Loucy (cell line): ENCODE measurements around the gene TMEM37.

Experiments used
- H2AFZ ChIP-seq: fragments of 200-600 bp; sonication (generic); 2 replicates; pipeline ENCODE4 v1.6.0; 2016; ENCODE audit warnings: antibody characterized with exemption, mild to moderate bottlenecking, low read length, moderate library complexity
- H3F3A ChIP-seq: fragments of 200-600 bp; 2 replicates; pipeline ENCODE4 v1.6.0; 2016; ENCODE audit warnings: antibody characterized with exemption, low read depth, mild to moderate bottlenecking
- H3K27me3 ChIP-seq: fragments of 200-600 bp; sonication (generic); 2 replicates; pipeline ENCODE4 v1.6.1; 2014; ENCODE audit warnings: low read length, mild to moderate bottlenecking; ENCODE audit not compliant: insufficient read depth, poor library complexity, severe bottlenecking
- H3K36me3 ChIP-seq: fragments of 200-600 bp; sonication (generic); 2 replicates; pipeline ENCODE4 v1.6.1; 2016; ENCODE audit warnings: low read length; ENCODE audit not compliant: insufficient read depth
- H3K4me1 ChIP-seq: fragments of 200-600 bp; sonication (generic); 2 replicates; pipeline ENCODE4 v1.5.1; 2014; ENCODE audit warnings: low read length, mild to moderate bottlenecking; ENCODE audit not compliant: insufficient read depth, poor library complexity, severe bottlenecking
- H3K4me2 ChIP-seq: fragments of 200-600 bp; sonication (generic); 2 replicates; pipeline ENCODE4 v1.6.0; 2014; ENCODE audit warnings: antibody characterized with exemption, low read length, low read depth, mild to moderate bottlenecking; ENCODE audit not compliant: poor library complexity, severe bottlenecking
- H3K4me3 ChIP-seq: fragments of 200-600 bp; sonication (generic); 2 replicates; pipeline ENCODE4 v1.5.1; 2014; ENCODE audit warnings: low read length, mild to moderate bottlenecking, mixed read lengths; ENCODE audit not compliant: poor library complexity, severe bottlenecking
- H3K79me2 ChIP-seq: fragments of 200-600 bp; sonication (generic); 2 replicates; pipeline ENCODE4 v1.6.1; 2014; ENCODE audit warnings: low read length; ENCODE audit not compliant: insufficient read depth
- H3K9ac ChIP-seq: fragments of 200-600 bp; sonication (generic); 2 replicates; pipeline ENCODE4 v1.6.0; 2014; ENCODE audit warnings: mild to moderate bottlenecking, low read depth, low read length, moderate library complexity; ENCODE audit not compliant: poor library complexity, severe bottlenecking
- H3K9me2 ChIP-seq: fragments of 200-600 bp; sonication (generic); replicated peaks from 2 replicates; pipeline ENCODE4 v1.6.1; 2016; ENCODE audit warnings: low read depth, low read length, mixed read lengths
- H3K9me3 ChIP-seq: fragments of 200-600 bp; sonication (generic); 2 replicates; pipeline ENCODE4 v1.6.1; 2014; ENCODE audit warnings: mild to moderate bottlenecking, antibody characterized with exemption, low read length, low read depth; ENCODE audit not compliant: insufficient read depth
- H4K20me1 ChIP-seq: fragments of 200-600 bp; sonication (generic); 2 replicates; pipeline ENCODE4 v1.6.0; 2014; ENCODE audit warnings: antibody characterized with exemption, low read length, mild to moderate bottlenecking; ENCODE audit not compliant: insufficient read depth, poor library complexity, severe bottlenecking
- EZH2phosphoT487 ChIP-seq: fragments of 200-600 bp; IDR thresholded peaks from 2 replicates; pipeline ENCODE4 v1.6.1; 2018; ENCODE audit warnings: antibody characterized with exemption, mild to moderate bottlenecking, moderate library complexity, borderline replicate concordance
- TF ChIP-seq, protein P1 (sequence below): fragments of 200-600 bp; sonication (generic); conservative IDR thresholded peaks from 2 replicates; pipeline ENCODE4 v1.5.1; 2014; ENCODE audit warnings: mild to moderate bottlenecking, antibody characterized with exemption, low read length

Gene TMEM37

GRCh38 chr2:119431155-119431975 is at the start of gene TMEM37:
Gene TMEM37 (plus strand): TSS chr2:119431854. CDS start chr2:119431904, 50 bp downstream.
- H3K4me3 ChIP-seq = peak within 1 kb of the TSS; percentile 71
- H3K4me2 ChIP-seq = peak within 1 kb of the TSS; percentile 95
- no peaks in the 10 kb centered on the region for H4K20me1 ChIP-seq
- no peaks in the 10 kb centered on the region for H3K9me3 ChIP-seq
- H3K4me1 ChIP-seq = peaks cover 7% of the 10 kb centered on the region
- no peaks in the 10 kb centered on the region for H3K27me3 ChIP-seq
- no peaks in the 10 kb centered on the region; the same call in 1 of the 2 replicates for H3F3A ChIP-seq
- no peaks in the 10 kb centered on the region for H3K9me2 ChIP-seq
- H3K79me2 ChIP-seq = no peaks in the 10 kb centered on the region
- no peaks in the 10 kb centered on the region for H3K36me3 ChIP-seq
- H3K9ac ChIP-seq = peak within 1 kb of the TSS; percentile 54
- no peak for TF ChIP-seq EZH2phosphoT487
- TF ChIP-seq, protein P1, sequence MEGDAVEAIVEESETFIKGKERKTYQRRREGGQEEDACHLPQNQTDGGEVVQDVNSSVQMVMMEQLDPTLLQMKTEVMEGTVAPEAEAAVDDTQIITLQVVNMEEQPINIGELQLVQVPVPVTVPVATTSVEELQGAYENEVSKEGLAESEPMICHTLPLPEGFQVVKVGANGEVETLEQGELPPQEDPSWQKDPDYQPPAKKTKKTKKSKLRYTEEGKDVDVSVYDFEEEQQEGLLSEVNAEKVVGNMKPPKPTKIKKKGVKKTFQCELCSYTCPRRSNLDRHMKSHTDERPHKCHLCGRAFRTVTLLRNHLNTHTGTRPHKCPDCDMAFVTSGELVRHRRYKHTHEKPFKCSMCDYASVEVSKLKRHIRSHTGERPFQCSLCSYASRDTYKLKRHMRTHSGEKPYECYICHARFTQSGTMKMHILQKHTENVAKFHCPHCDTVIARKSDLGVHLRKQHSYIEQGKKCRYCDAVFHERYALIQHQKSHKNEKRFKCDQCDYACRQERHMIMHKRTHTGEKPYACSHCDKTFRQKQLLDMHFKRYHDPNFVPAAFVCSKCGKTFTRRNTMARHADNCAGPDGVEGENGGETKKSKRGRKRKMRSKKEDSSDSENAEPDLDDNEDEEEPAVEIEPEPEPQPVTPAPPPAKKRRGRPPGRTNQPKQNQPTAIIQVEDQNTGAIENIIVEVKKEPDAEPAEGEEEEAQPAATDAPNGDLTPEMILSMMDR = no peak
- H2AFZ ChIP-seq = peak within 1 kb of the TSS; percentile 59; the same call in 1 of the 2 replicates

DNA sequence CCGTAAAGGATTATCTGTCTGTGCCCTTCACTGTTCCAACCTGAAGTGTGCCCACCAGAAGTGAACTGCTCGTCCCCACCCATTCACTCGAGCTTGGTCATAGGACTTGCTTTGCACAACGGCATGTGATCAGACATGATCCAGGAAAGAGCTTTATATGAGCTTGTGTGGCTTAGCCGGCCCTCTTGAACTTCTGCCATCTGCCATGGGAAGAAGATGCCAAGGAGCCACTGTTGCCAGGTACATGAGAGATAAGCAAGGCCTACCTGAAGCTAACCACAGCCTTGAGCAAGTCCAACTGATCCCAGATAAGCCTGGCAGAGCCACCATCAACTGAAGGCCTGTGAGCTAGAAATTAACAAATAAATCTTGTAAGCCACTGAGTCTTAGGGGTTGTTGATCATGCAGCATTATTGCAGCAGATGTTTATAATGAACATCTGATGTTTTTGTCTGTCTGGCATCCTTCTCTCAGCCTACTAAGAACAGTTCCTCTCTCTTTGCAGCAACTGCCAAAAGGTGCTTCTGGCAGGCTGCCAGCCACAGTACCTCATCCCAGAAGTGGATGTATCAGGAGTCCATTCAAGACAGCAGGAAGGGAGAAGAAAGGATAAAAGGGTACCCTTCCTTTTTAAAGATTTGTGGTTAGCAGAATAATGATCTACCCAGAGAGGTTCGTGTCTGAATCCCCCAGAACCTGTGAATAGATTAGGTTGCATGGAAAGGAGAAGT is 48.1 kb upstream of the TMEM37 start:
- 0 out of 2 replicates have a peak overlapping the region, but pooled peaks have one; percentile 8 for H2AFZ ChIP-seq
- no peaks in the 10 kb centered on the region; the same call in 1 of the 2 replicates for H3F3A ChIP-seq
- TF ChIP-seq EZH2phosphoT487 = no peak
- TF ChIP-seq, protein P1 = no peak
- H3K27me3 ChIP-seq = no peaks in the 10 kb centered on the region
- no peaks in the 10 kb centered on the region for H3K9me3 ChIP-seq
- H3K4me1 ChIP-seq = peaks cover 13% of the 10 kb centered on the region
- H3K4me3 ChIP-seq = no peak overlapping the region
- no peak overlapping the region for H3K9ac ChIP-seq
- no peaks in the 10 kb centered on the region for H3K9me2 ChIP-seq
- H3K36me3 ChIP-seq = no peaks in the 10 kb centered on the region
- no peak overlapping the region for H3K4me2 ChIP-seq
- H4K20me1 ChIP-seq = no peaks in the 10 kb centered on the region
- H3K79me2 ChIP-seq = no peaks in the 10 kb centered on the region

DNA sequence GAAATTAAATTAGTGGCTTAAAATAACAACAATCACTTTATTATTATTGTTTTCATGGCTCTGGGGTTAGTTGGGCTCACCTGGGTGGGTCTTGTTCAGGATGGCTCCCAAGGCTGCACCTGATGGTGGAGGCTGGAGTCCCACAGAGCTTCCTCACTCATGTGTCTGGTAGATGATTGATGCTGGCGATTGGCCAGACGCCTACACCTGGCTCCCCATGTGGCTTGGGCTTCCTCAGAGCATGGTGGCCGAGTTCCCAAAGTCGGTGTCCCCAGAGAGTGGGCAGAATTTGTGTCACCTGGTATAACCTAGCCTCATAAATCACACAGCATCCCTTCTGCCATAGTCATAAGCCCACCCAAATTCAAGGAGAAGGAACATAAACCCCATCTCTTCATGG is 46.7 kb upstream of the TMEM37 start:
- no peaks in the 10 kb centered on the region for H4K20me1 ChIP-seq
- no peaks in the 10 kb centered on the region for H3K79me2 ChIP-seq
- H2AFZ ChIP-seq = no peak overlapping the region
- no peak overlapping the region for H3K9ac ChIP-seq
- H3K27me3 ChIP-seq = no peaks in the 10 kb centered on the region
- H3K9me3 ChIP-seq = no peaks in the 10 kb centered on the region
- no peaks in the 10 kb centered on the region for H3K36me3 ChIP-seq
- no peak overlapping the region for H3K4me2 ChIP-seq
- no peak overlapping the region for H3K4me3 ChIP-seq
- H3K4me1 ChIP-seq = peaks cover 21% of the 10 kb centered on the region
- TF ChIP-seq, protein P1 = no peak
- no peak for TF ChIP-seq EZH2phosphoT487
- H3F3A ChIP-seq = no peaks in the 10 kb centered on the region; the same call in 1 of the 2 replicates
- H3K9me2 ChIP-seq = no peaks in the 10 kb centered on the region
